GM12801 (cell line): Measurements from ENCODE around the gene NUMBL.

Experiments
- TF ChIP-seq, protein P1 (sequence below): IDR thresholded peaks from one replicate; pipeline ENCODE4 v1.5.1; 2011; ENCODE audit warnings: control low read depth; ENCODE audit not compliant: insufficient read length; ENCODE audit errors: extremely low read depth

The NUMBL gene

DNA sequence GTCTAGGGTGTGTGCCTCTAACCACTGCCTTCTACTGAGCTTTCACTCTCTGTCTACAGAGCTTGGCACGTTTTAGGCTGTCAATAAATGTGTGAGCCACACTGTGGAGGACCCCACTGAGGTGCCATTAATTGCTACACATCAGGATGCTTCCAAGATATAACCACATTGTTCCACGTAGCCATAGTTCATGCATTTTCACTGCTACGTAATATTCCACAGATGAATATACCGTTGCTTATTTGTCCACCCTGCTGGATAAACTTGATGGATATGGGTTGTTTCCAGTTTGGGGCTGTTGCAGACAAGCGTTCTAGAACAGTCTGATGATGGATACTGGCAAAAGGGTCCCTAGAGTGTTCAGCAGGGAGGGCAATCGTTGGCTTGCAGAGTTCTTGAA is 11.3 kb upstream of the NUMBL start:
- TF ChIP-seq, protein P1, sequence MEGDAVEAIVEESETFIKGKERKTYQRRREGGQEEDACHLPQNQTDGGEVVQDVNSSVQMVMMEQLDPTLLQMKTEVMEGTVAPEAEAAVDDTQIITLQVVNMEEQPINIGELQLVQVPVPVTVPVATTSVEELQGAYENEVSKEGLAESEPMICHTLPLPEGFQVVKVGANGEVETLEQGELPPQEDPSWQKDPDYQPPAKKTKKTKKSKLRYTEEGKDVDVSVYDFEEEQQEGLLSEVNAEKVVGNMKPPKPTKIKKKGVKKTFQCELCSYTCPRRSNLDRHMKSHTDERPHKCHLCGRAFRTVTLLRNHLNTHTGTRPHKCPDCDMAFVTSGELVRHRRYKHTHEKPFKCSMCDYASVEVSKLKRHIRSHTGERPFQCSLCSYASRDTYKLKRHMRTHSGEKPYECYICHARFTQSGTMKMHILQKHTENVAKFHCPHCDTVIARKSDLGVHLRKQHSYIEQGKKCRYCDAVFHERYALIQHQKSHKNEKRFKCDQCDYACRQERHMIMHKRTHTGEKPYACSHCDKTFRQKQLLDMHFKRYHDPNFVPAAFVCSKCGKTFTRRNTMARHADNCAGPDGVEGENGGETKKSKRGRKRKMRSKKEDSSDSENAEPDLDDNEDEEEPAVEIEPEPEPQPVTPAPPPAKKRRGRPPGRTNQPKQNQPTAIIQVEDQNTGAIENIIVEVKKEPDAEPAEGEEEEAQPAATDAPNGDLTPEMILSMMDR = no peak

DNA sequence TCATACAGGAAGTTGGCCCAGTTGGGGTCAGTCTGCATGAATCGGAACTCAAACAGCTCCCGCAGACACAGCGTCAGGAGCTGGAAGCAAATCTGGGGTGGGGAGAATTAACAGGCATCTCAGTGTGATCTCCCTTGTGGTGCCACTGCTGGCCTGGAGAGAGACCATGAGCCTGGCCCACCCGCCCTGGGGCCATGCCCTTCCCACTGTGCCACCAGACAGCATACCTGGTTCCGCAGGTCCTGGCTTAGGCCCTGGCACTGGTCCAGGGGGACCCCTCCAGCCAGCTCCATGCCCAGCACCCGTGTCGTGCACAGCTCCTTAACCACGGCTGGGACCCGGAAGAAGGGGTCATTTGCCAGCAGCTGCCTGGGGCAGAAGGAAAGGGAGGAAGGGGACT is 9.6 kb upstream of the NUMBL start:
- TF ChIP-seq, protein P1 = no peak

DNA sequence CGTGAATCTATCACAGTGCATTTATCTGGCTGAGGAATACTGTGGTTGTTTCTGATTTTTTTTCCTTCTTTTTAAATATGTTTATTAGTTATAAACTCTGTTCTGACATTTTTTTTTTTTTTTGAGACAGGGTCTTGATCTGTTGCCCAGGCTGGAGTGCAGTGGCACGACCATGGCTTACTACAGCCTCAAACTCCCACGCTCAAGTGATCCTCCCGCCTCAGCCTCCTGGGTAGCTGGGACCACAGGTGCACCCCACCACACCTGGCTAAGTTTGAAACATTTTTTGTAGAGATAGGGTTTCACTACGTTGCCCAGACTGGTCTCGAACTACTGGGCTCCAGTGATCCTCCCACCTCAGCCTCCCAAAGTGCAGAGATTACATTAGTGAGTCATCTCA is 6.6 kb upstream of the NUMBL start:
- TF ChIP-seq, protein P1 = no peak

DNA sequence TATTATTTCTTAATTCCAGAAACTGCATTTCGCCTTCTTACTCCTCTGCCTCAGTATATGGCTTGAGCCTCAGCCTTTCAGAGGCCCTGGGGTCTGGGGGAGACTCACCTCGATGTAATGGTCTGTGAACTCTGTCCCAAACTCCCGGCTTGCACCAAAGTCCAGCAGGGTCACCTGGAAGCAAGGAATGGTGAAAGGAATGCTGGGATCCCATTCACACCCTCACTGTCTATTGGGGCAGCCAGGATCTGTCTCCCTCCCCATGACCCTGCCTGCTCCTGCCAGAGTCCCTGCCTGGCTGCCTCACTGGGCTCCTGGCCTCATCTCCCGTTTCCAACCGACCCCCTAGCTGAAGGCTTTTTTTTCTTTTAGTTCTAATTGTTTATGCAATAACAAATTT is 5.4 kb upstream of the NUMBL start:
- TF ChIP-seq, protein P1 = no peak

DNA sequence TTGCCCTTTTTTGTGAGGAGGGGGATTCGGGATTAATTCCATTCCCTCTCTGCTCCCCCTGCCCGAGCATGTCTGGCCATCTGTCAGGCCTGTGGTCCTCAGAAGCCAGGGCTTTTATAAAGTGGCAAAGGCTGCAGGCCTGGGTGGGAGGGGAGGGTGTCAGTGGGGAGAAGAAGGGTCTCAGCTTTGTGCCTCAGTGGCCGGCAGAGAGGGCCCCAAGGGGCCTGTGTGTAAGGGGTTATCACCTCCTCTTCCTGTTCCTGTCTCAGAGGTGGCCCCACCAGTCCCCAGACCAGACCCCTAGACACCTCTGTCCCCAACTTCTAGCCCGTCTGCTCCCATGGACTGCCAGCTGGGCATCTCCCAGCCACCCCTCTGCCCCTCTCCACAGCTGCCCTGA is 3.4 kb upstream of the NUMBL start:
- TF ChIP-seq, protein P1 = no peak

DNA sequence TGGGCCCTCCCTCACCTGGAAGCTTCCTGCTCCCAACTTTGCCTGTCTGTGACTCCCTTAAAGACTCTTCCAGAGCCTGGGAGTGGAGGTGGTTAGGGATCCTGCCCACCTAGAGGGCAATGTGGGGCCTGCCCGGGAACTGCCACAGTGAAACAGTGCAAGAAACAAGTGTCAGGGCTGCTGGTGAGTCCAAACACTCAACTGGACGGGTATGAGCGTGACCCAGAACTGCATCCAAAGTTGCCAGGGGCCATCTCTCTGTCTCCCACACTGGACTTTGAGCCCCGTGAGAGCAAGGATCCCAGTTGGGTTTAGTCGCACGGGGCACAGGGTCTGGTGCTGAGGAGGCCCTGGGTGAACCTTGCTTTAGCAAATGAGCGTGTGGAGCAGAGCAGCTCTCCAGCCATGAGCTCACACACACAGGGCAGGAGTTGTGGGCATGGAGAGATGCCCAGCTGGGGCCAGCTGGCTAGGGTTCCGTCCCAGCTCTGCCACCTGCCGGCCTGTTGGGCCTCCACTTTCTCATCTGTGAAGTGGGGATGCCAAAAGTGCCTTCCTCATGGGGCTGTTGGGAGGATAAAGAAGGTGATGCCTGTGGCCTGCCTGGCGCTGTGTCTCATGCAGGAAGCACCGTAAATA is 2.8 kb upstream of the NUMBL start:
- TF ChIP-seq, protein P1 = no peak

DNA sequence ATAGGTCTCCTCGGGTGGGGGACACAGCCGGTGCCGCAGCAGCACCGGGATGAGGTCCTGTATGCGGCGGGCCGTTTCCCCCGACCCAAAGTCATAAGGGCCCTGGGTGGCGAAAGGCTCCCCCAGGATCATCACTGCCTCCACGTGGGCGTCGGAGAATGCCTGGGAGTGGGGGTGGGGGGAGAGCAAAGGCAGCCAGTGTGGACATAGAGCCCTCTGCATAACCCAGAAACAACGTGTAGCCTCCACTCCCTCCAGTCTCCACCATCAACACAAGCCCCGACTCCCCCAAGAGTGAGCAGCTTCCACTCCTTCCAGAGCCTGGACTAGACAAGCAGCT is 1.7 kb upstream of the NUMBL start:
- TF ChIP-seq, protein P1 = no peak
